Occipital lobe (tissue), 2 donors: ENCODE results near the gene SFPQ. TPM values are rescaled to one million over a fixed set of nuclear protein-coding genes. Genes with fewer than 3 reads are reported as not detected.
"Not testable (repeated sequence)": the region's sequence is repeated elsewhere in the genome, so short reads cannot be mapped to it uniquely, and the experiment has no call there.

Experiments used
- DNase-seq: peaks from one replicate; lab custom pipeline; 2025; lab: John Stamatoyannopoulos, UW
- total RNA-seq: library from RNA; depleted of rRNA; stranded (reverse); fragments of >200 nt; gene quantifications from one replicate; pipeline ENCODE4 v1.2.3, GENCODE V29; 2014

The SFPQ gene
- total RNA-seq, 1 donor from 2014 or later, result 342 TPM

DNA sequence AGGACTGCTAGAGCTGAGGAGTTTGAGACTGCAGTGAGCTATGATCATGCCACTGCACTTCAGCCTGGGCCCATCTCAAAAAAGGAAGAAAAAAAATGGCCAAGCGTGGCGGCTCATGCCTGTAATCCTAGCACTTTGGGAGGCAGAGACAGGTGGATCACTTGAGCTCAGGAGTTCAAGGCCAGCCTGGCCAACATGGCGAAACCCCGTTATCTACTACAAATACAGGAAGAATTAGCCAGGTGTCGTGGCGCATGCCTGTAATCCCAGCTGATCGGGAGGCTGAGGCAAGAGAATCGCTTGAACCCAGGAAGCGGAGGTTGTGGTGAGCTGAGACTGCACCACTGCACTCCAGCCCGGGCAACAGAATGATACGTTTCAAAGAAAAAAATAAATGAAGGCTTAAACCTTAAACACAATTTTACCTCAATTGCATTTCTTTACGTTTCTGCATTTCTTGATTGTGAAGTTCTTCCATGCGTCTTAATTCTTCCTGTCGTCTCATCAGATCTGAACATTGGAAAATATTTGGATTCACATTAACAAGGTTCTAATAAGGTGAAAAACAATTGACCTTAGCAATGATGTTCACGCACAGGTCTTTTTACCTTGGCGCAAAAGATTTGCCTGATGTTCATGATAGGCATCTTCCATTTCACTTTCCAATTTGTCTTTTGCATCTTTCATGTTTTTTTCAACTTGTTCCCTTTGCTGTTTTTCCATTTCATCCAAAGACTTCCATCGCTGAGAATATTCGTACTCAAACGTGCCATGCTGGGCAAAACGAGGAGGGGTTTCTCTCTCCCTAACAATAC, 4.2 kb downstream of the SFPQ start:
- no peak for DNase-seq

DNA sequence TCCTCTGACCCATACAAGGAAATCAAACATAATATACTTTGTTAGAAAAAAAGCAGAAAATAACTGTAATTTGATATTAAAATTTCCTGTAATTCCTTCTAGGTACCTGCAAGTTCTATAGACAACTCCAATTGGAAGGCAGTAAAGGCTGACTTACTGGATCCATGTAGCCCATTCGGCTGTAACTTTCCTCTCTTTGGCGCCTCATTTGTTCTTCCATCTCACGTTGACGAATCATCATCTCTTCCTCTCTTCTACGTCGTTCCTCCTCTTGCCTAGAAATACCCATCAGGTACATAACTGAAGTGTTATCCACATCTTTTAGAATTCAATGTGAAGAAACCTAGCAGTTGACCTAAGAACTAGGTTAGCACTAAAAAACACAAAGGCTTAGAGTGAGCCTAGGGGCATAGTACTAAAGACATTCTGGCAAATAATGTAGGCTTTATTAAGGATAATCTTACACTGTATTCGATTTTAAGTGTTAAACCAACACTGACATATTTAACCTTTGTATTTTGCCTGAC, 5.1 kb downstream of the SFPQ start:
- no peak for DNase-seq

DNA sequence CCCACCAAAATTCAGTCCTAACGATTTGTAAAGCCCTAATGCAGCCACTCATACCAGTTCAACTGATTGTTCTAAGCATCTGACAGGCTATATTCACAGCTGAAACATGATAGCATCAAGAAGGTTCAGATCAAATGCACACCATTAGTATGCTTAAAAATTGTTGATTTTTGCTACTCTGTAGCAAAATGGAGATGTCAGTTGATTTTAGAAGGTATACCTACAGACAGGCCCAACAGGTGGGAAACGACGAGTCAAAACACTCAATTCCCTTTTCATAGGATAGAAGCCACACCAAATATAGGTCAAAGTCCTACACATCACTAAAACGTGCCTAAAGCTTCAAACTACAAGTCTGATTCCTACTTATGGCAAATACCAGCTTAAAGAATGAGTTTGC, 6.7 kb downstream of the SFPQ start:
- DNase-seq, result no peak

DNA sequence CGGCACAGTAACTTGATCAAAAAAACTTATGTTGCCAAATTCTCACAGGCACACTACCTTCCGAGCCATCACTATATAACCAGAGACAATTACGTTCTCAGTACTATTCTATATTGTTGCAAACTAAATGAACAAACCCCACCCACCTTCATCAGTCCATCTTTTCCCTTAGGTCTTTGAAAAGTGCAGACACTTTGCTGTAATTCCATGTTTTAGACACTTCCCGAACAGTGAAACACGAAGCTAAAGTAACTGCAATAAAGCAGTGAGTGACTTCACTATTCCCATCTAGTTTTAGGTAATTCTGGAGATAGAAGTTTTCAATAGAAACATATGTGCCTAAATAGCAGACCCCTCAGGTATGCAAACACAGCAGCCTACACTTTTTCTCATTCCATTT, 7.7 kb downstream of the SFPQ start:
- DNase-seq, result no peak

DNA sequence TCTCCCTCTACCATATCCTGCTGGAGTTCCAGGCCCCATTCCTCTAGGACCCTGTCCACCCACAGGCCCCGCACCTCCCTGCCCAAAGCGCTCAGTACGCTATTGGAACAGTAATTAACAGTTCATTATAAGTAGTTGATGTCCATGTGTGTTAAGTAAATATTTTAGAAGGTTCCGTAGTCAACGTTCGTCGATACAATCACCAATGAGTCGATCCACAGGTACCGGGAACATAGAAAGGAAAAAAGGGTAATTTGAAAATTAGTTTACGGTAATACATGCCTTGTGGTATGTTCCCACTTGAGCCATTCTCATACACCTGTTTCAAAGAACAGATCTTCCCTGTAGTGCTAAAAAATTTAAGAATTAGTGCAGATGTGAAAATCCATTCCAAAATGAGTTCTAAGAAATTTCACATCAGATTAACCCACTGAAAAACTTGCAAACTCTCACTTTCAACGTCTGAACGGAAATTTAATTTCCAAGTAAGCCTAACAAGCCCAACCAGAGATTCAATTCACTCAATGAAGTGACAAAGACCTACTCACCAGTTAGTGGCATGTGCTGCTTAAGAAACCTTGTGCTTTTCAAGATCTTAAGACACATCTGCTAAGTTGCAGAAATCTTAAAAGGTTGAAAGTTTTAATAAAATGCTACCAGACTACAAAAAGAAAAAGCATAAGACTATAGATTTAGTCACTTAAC, 8.3 kb downstream of the SFPQ start:
- DNase-seq, result no peak

DNA sequence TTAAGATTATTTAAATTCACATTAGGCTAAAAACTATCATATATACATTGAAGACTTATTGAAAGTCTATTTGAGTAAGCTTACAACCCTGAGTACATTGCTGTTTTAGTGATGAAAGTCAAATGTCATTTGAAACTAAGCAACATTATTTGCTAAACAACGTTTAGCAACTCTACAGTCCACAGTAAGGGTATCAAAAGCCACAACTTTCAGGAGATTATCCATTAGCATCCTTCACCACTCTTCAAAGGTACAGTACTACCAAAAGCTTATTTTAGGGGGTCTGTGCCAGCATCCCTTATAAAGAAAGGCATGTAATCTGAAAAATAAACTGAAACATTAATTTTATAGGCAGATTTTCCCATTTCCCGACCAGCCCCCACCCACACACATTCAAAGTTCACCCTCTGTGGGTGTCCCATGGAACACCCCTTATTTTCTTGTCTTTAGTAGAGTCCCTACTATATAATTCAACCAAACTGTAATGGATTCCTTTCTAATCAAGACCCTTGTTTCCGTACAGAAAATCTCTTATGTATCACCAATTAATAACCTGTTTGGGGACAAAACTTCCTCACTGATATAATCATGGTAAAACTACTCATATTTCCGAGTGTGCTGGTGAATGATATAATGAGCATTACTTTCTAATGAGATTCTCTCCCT, 11.0 kb downstream of the SFPQ start:
- DNase-seq, result no peak

DNA sequence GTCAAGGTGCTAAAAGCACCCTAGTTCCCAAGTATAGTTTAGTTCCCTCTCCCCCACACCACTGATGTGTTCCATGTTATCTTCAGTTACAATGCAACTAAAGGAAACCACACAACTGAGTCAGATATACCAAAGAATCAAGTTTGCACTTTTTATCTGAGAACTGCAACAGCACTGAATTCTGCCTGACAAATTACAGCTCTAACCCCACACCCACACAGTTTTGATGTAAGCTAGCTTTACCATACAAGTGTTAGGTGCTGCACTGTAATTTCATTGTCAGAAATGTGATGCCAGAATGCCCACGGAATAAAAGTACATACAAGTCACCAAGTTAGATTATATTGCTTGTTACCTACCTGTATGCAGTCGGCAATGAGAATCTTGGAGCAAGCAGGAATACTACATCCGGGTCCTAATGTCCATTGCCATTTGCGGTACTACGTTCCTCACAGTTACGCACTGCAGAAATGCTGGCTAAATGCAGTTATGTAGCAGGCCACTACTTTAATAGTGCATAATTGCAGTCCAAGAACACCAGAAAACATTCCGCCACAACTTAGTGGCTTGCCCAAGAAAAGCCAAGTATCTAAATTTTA, 12.1 kb downstream of the SFPQ start:
- DNase-seq, result no peak

DNA sequence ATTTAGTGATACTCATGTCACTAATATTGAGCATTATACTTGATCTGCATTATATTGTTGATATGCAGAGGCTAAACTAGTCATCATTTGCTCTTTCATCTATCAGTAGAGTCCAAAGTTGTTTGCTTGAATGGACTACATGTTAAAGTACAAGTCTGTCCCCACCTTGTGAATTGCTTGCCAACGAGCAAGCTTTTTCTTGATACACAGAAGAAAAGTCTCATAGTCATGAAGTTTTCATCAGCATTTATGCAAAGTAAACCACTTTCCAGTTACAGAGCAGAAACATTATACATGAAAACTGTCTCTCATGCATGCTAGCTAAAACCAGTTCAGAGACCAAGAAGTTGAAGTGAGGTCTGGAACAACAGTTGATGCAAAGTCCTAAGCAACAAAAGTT, 13.0 kb downstream of the SFPQ start:
- no peak for DNase-seq

DNA sequence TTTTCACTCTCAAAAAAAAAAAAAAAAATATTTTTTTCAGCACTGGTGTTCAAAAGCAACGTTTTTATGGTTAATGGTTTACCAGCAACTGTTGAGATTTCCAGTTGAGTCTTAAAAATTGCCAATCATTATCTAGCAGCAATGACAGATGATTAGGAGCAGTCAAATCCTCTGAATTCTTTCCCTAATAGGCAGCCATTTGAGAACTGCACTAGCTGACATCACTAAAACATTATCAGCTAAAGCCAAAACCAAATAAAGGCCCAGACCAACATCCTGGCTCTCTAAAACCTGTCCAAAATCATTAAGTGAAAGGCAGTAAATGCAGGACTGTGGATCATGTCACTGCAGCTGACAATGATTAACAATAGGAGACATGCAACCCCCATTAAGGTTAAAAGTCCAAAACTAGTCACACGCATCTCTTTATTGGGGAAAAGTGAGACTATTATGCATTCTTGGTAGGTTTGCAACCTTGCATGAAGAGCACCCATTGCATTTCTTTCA, 14.0 kb downstream of the SFPQ start:
- DNase-seq, result no peak

DNA sequence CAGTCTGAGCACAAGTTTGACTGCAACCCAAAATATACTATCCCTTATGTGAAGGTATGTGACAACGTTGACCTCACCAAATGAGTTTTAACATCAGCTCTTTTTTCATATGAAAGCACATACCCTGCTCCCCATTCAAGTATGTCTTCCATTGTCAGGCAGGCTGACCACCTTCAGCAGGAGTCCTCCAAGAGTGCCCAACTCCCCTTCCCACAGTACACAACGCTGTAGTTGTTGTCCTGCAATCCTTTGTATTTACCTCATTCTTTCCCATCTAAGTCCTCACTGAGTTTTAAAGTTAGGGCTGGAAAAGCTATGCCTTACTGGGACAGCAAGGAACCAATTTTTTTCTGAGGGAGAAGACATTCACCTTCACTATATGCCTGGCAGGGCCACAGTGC, 14.7 kb downstream of the SFPQ start:
- DNase-seq, result no peak

DNA sequence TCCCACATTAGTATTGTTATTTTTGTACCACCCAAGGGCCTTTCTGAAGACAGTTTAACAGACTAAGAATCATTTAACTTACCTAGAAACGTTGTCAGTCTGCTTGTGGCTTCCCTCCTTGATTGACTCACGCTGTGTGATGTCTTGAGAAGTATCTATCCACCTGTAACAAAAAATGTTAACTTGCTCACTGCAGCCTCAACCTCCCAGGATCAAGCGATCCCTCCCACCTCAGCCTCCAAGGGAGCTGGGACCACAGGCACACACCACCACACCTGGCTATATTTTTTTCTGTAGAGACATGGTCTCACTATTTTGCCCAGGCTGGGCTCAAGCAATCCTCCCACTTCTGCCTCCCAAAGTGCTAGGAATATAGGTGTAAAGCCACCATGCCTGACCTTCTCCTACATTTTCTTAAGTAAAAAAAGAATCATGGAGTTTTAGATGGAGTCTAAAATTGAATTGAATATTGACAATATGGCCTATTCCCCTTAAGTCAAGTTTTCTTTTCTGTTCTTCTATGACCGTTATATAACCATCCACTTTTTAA, 15.6 kb downstream of the SFPQ start:
- DNase-seq, result no peak

DNA sequence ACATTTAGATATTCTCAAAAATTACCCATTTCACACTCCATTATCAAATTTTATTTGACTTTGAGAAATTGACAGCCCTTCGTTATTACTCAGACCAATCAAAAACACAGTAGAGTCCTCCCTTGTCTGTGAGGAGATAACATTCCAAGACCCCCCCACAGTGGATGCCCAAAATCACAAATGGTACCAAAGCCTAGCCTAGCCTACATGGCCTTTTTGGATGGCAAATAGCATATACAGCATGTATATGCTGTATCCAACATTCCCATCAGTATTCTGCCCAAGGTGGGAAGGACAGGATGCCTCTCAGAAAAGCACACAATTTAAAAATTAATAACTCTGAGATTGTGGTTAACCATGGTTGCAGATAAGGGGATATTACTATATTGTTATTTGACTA, 17.3 kb downstream of the SFPQ start:
- no peak for DNase-seq

DNA sequence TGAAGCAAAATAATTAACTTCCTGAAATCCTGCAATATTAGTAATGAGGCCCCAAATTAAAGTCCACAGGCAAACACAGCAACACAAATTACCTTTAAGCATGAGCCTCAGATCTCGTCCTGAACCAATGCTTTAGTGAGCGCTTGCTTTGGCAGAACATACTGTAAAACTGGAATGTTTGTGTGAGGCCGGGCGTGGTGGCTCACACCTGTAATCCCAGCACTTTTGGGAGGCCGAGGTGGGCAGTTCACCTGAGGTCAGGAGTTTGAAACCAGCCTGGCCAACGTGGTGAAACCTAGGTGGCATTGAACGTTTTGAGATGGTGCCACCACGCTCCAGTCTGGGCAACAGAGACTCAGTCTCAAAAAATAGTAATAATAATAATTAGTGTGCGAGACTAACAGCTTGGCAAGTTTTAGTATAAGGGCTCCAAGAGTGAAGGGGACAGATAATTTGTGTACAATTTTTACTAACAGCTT, 17.8 kb downstream of the SFPQ start:
- DNase-seq, result no peak

DNA sequence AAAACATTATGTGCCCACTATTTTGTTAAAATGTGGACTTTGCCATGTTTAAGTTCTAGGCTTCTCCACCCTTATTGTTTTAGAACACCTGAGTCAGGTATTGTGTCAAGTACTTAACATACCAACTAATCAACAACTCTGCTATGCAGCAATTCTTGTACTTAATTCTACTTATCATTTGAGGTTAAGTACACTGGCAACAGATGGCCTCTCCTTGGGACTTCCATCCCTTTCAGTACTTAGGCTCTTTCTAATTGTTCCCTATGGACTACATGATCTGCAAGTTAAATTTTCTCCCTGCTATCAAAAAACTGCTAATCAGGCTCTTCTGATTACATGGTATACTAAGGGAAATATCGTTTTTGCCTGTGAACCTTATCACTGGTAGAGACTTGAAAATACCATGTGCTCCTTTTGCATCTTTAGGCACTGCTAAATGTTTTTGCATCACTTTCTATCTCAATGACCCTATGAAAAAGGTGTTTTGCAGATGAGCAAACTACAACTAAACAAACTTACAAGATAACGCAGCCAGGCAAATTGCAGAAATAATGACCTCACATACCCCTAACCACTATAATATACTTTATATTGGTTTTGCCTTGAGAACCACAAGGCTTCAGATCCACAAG, 18.9 kb downstream of the SFPQ start:
- no peak for DNase-seq

DNA sequence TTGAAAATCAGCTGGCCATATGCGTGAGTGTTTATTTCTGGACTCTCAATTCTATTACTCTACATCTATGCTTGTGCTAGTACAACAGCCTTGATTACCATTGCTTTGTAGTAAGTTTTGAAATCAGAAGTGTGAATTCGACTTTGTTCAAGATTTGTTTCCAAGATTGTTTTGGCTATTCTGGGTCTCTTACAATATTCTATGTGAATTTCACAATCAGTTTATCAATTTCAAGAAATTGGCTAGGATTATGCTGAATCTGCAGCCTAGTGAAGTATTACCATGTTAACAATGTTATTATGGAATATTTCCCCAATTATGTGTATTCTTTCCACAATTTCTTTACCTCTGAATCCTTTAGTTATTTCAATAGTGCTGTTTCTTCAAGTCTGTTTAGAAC, 19.5 kb downstream of the SFPQ start:
- no peak for DNase-seq

DNA sequence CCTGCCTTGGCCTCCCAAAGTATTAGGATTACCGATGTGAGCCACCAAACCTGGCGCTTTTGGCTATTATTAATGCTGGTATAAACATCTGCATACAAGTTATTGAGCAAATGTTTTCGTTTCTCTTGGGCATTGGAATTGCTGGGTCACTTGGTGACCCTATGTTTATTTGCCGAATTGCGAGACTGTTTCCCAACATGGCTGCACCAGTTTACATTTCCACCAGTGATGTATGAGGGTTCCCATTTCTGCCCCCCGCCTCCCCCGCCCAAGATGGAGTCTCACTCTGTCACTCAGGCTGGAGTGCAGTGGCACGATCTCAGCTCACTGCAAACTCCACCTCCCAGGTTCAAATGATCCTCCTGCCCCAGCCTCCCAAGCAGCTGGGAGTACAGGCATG, 20.9 kb downstream of the SFPQ start:
- no peak for DNase-seq

DNA sequence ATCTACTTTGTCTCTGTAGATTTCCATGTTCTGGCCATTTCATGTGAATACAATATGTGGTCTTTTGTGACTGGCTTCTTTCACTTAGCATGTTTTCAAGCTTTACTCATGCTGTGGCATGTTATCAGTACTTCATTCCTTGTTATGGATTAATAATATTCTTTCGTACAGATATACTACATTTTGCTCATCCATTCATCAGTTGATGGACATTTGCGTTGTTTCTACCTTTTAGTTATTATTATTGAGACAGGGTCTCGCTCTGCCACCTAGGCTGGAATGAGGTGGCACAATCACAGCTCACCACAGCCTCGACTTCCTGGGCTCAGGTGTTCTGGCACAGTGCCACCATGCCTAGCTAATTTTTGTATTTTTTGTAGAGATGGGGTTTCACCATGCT, 21.4 kb downstream of the SFPQ start:
- no peak for DNase-seq

DNA sequence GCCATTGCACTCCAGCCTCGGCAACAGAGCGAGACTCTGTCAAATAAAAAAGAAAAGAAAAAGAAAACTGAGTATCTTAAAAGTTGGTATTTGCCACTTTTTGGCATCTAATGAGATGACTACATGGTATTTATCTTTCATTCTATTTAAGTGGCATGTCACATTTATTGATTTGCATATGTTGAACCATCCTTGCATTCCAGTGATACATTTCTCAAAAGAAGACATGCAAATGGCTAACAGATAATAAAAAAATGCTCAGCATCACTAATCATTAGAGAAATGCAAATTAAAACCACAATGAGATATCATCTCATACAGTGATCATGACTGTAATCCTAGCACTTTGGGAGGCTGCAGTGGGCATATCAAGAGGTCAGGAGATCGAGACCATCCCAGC, 28.1 kb downstream of the SFPQ start:
- no peak for DNase-seq

DNA sequence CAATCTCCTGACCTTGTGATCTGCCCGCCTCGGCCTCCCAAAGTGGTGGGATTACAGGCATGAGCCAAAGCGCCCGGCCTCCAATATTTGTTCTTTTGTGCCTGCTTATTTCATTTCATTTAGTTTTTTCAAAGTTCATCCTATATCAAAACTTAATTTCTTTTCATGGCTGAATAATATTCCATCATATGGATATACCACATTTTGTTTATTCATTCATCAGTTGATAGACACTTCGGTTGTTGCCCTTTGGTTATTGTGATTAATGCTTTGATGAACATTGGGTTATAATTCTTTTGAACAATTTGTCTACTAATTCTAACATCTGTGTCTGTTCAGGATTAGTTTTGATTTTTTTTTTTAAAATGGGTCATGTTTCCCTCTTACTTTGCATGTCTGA, 41.7 kb downstream of the SFPQ start:
- DNase-seq, result no peak

DNA sequence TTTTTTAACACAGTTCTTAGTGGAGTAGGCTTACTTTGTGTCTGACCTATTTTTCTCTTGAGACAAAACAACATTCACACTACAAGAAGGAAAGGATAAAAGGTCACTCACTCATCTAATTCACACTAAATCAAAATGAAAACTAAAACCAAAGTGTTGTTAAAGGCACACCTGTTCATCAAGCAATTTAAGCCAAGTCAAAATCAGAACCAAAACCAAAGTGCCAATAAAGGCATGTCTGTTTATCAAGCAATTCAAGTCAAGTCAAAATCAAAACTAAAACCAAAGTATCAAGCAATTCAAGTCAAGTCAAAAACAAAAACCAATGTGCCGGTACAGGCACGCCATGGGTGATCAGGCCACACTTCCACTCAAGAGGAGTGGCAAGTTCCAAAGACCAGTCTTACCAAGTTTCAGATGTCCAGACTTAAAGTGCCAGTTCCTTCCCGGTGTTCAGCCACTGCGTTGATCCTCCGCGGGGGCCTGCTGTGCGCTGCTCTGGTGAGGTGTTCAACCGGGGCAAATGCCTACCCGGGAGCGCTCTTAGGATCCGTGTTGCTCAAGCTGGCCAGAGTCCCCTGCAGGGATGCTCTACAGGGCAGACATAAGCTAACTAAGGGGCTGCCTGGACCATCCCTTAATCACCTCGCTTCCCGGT, 46.9 kb downstream of the SFPQ start:
- not testable (repeated sequence) for DNase-seq
